HT1080 (cell line): Measurements from ENCODE around the gene PROCA1. TPM values are rescaled to one million over a fixed set of nuclear protein-coding genes. Genes with fewer than 3 reads are reported as not detected.

Experiments used
- DNase-seq: peaks from one replicate; pipeline ENCODE4 v3.0.0-alpha.2; 2015; ENCODE audit warnings: low read depth
- polyA plus RNA-seq, 2 experiments: library from polyadenylated mRNA; depleted of rRNA; stranded (reverse); fragments of >200 nt; gene quantifications; 2 replicates each; pipeline ENCODE4 v1.2.3, GENCODE V29; 2015
- total RNA-seq: library from RNA; depleted of rRNA; stranded (reverse); fragments of >200 nt; shearing (Covaris generic); gene quantifications from 2 replicates; pipeline ENCODE4 v1.2.3, GENCODE V29; 2014; rRNA removed

Gene PROCA1
- 0.80 and 1.3 TPM in 2 replicates for total RNA-seq
- 0.87 and 2.6 TPM in 2 replicates for polyA plus RNA-seq (2015; cell fraction: cytosol; rRNA removed)
- polyA plus RNA-seq (2015; cell fraction: nucleus; rRNA removed), result 6.4 and 10.7 TPM in 2 replicates

- no peak for DNase-seq
Measured at GRCh38 chr17:28711723-28712031, at the start of gene PROCA1. Gene PROCA1, minus strand, starts transcription at chr17:28711888. Its CDS starts 228 bp downstream, at chr17:28711660.

GRCh38 chr17:28760601-28761562 is 49.2 kb upstream of the PROCA1 start:
- peak; percentile 61 for DNase-seq

- DNase-seq, result no peak
Measured at GRCh38 chr17:28759256-28759865, 47.7 kb upstream of the PROCA1 start.

GRCh38 chr17:28758411-28759121 is 46.9 kb upstream of the PROCA1 start:
- no peak for DNase-seq

GRCh38 chr17:28756049-28756804 is 44.5 kb upstream of the PROCA1 start:
- no peak for DNase-seq

DNA sequence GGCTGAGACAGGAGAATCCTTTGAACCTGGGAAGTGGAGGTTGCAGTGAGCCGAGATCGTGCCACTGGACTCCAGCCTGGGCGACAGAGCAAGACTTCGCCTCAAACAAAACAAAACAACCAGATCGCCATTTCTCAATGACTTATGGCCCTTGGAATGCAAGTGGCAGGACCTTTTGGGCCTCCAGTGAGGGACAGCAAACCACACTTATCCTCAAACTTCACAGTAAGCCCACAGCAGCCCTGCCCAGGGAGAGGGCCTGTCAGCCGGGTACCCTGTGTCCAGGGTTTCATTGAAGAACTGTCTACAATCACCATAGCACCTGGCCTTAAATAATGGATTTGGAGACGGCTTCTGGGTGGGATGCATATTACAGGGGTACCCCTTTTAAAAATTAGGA is 43.8 kb upstream of the PROCA1 start:
- no peak for DNase-seq

DNA sequence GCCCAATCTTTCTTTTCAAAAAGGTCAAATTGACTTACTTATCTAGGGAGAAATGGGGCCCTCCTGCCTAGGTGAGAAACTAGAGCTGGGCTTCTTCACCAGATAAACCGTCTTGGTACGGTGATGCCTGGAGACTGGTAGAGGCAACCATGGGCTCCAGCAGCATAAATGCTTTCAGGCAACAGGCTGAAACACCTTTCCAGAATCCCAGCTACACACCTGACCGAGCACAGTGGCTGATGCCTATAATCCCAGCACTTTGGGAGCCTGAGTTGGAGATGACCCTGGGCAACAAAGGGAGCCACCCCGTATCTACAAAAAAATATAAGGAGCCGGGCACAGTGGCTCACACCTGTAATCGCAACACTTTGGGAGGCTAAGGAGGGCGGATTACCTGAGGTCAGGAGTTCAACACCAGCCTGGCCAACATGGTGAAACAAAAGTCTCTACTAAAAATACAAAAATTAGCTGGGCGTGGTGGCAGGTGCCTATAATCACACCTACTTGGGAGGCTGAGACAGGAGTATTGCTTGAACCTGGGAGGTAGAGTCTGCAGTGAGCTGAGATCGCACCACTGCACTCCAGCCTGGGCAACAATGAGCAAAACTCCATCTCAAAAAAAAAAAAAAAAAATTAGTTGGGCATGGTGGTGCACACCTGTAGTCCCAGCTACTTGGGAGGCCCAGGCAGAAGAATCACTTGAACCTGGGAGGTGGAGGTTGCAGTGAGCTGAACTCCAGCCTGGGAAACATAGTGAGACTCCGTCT is 40.1 kb upstream of the PROCA1 start:
- no peak for DNase-seq

DNA sequence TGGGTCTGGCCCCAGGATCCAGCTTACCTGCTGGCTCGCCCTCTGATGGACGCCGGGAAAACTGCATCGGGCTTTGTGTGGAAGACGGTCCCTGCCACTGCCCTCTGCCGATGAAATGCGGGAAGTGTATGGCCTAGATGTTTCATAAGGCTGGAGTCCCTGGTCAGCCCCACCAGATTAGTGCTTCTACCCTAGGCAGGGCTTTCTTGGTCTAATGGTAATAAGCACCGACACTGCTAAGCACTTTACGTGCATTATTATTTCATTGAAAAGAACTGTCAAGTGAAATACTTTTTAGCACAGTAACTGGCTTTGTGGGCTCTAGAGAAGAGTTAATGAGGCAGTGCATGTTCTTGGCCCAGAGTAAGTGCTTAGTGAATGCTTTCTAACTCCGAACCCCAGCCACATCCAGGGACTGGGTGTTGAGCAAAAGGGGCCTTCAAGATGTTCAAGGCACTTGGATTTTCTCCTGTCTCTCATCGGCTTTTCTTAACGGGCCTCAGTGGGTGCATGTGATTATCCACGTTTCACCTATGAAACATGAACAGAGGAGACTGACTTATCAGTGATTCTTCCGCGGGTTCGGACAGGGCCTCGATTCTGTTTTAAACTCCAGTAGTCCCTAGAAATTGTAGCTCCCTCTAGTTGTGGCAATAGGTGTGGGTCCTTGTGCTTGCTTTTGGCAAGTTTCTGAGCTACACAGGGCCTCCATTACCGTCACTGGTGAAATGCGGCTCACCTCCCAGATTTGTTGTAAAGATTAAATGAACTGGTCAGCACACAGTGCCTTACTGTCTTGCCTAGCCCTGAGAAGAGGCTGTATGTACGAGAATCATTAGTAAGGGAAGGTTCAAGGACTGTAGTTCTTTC is 38.7 kb upstream of the PROCA1 start:
- DNase-seq, result peak; percentile 83

GRCh38 chr17:28749516-28750177 is 38.0 kb upstream of the PROCA1 start:
- no peak for DNase-seq

DNA sequence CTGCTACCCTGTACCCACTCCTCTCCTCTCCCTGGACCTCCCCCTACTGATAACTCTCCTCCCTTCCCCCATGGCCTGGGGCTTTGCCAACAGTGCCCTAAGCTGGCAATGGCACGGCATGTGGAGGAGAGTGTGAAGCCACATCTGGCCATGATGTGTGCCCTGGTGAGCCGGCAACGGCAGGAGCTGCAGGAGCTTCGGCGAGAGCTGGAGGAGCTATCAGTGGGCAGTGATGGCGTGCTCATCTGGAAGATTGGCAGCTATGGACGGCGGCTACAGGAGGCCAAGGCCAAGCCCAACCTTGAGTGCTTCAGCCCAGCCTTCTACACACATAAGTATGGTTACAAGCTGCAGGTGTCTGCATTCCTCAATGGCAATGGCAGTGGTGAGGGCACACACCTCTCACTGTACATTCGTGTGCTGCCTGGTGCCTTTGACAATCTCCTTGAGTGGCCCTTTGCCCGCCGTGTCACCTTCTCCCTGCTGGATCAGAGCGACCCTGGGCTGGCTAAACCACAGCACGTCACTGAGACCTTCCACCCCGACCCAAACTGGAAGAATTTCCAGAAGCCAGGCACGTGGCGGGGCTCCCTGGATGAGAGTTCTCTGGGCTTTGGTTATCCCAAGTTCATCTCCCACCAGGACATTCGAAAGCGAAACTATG is 37.3 kb upstream of the PROCA1 start:
- no peak for DNase-seq

- no peak for DNase-seq
Measured at GRCh38 chr17:28747801-28748750, 36.4 kb upstream of the PROCA1 start.

- no peak for DNase-seq
Measured at GRCh38 chr17:28747051-28747691, 35.5 kb upstream of the PROCA1 start.

- DNase-seq, result no peak
Measured at GRCh38 chr17:28746611-28747050, 34.9 kb upstream of the PROCA1 start.

- no peak for DNase-seq
Measured at GRCh38 chr17:28745786-28746411, 34.2 kb upstream of the PROCA1 start.

DNA sequence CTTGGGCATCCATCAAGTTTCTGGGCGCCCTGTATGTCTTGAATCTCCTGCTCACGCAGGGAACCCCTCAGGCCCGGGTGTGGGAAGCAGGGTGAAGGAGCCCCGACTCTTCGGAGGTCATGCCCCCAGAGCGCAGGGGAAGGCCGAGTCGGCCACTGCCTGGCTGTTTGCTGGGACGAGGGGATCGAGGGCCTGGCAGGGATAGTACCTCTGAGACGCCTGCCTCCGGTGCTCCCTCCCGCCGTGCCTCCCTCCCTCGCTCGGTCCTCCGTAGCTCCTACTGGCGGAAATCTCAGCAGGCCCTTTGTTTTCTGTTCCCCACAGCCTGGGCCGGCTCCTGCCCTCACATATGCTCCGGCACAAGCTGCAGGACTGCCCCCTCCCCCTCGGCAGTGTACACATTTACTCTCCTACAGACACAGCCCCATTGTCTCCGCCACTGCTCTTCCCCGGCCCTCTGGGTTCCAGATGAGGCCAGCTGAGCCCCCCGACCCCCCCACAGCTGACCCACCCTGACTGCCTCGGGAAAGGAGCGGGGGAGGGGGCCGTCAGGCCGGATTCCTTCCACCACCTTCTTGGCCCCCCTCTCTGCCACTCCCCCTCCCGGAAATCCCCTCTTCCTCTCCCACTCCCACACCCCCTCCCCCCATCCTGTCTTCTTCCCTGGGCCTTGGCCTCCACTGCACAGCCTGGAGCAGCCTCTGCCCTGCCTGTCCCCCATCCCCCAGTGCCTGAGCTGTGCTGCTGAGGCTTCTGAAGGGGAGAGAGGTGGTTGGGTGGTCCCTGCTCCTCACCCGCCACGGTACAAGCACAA is 33.5 kb upstream of the PROCA1 start:
- DNase-seq, result peak; percentile 68
